GM13977 (cell line): ENCODE data around the gene NGFR.

Source experiments
- DNase-seq: peaks from one replicate; pipeline ENCODE4 v3.0.0; 2012; ENCODE audit warnings: low spot score
- in situ Hi-C: fragments of 300-500 bp; cut with MboI; formaldehyde crosslinking; loops from one replicate; pipeline ENCODE4 v1.12.0; 2022; ENCODE audit warnings: low sequenced_read_pairs, low pct_unique_long_range_greater_than_20kb, mixed read lengths, inconsistent platforms; ENCODE audit not compliant: unreplicated experiment
- TF ChIP-seq, protein P1 (sequence below): IDR thresholded peaks from 2 replicates; pipeline ENCODE4 v1.5.1; 2012; ENCODE audit warnings: mild to moderate bottlenecking, control low read depth; ENCODE audit not compliant: insufficient read depth; ENCODE audit errors: extremely low read depth, missing control alignments

NGFR gene

GRCh38 chr17:49525831-49526741, 31.0 kb downstream of the NGFR start:
- DNase-seq: no peak
- in situ Hi-C loops: no loop called here
- TF ChIP-seq, protein P1, sequence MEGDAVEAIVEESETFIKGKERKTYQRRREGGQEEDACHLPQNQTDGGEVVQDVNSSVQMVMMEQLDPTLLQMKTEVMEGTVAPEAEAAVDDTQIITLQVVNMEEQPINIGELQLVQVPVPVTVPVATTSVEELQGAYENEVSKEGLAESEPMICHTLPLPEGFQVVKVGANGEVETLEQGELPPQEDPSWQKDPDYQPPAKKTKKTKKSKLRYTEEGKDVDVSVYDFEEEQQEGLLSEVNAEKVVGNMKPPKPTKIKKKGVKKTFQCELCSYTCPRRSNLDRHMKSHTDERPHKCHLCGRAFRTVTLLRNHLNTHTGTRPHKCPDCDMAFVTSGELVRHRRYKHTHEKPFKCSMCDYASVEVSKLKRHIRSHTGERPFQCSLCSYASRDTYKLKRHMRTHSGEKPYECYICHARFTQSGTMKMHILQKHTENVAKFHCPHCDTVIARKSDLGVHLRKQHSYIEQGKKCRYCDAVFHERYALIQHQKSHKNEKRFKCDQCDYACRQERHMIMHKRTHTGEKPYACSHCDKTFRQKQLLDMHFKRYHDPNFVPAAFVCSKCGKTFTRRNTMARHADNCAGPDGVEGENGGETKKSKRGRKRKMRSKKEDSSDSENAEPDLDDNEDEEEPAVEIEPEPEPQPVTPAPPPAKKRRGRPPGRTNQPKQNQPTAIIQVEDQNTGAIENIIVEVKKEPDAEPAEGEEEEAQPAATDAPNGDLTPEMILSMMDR: no peak

DNA sequence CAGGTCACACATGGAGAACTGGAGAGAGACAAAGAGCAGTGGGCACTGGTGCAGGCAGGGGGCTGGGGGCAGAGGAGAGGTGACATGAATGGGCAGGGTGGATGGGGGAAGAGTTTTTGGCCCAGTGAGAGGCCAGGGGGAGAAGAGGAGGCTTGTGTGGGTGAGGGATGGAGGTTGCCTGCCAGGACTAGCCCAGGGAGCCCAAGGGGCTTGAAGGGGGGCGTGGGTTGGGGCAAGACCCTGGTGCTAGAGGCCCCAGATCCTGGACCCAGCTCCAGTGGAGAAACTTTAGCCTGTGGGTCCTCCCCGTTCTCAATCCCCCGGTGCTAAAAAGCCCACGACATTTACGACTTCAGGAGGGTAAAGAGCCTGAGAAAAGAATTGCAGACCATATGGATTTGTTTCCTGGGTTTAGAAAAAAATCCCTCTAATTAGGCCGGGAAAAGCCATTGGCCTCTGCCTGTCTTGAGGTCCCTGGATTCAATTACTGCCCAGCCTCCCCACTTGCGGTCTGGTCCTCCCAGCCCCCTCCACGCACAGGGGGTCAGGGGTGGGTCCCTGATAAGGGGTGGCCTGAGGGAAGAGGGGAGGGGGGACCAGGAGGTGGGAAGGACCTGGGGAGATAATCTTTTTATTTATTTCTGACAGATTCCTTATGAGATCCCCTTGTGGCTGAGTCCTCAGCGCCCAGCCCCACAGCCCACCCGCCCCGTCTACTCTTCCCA, 33.0 kb downstream of the NGFR start:
- in situ Hi-C loops: no loop called here
- TF ChIP-seq, protein P1: no peak
- DNase-seq: no peak

DNA sequence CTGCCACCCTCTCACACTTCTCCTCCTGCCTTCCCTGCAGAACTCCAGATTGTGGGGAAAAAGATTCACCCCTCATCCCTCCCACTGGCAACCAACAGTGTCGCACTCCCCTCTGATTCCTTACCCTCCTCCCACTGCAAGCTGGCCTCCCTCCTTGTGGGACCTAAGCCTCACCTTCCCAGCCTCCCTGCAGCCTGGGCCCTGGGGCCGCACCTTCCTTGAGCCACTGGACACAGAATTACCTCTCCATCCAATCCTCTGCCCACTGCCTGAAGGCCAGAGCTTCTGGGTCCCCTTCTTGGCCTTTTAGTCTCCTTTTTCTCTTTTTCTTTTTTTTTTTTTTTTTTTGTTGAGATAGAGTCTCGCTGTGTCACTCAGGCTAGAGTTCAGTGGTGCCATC, 33.9 kb downstream of the NGFR start:
- DNase-seq: no peak
- in situ Hi-C loops: no loop called here
- TF ChIP-seq, protein P1: no peak

- in situ Hi-C loops: no loop called here
- TF ChIP-seq, protein P1: no peak
- DNase-seq: no peak
Observed at GRCh38 chr17:49530118-49530517, 35.0 kb downstream of the NGFR start.

- no peak for DNase-seq
- in situ Hi-C loops: no loop called here
- TF ChIP-seq, protein P1: no peak
Observed at GRCh38 chr17:49543860-49544259, 48.8 kb downstream of the NGFR start.

GRCh38 chr17:49545007-49545660, 50.0 kb downstream of the NGFR start:
- peak; percentile 5 for DNase-seq
- in situ Hi-C loops: no loop called here
- TF ChIP-seq, protein P1: no peak
